Measurements from ENCODE around the gene SORCS2.

DNA sequence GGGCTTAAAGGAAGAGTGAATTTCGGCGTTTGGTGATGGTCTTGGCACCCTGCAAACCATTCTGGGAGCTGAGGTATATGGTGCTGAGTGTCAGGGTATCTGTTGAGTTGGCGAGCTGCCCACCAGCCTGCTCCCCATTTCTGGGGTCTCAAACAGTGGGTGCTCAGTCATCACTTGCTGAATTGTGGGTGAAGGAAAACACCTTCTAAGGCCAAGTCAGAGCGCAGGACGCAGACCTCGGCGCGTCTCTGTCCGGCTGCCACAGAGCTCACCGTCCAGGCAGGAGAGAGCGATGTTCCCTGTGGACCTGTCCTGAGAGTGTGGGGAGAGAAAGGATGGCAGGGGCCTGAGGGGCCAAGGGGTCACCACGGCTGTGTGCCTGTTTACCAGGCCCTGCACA is 111.2 kb downstream of the SORCS2 start:
- TF ChIP-seq POLR2AphosphoS5 (IDR thresholded peaks at IDR 0.05; ENCODE audit: borderline replicate concordance, low read depth, low read length) (no peak), EZH2 (IDR thresholded peaks at IDR 0.05) (no peak), FOXP2 (optimal IDR thresholded peaks at IDR 0.05; ENCODE audit: control extremely low read depth, extremely low read length, insufficient read depth) (no peak)

Data from SK-N-MC (cell line).